Measurements from ENCODE around the gene CEMP1. TPM values are rescaled to one million over a fixed set of nuclear protein-coding genes. Genes with fewer than 3 reads are reported as not detected.

Gene CEMP1
- total RNA-seq, 1 donor from 2014 or later, result not detected

DNA sequence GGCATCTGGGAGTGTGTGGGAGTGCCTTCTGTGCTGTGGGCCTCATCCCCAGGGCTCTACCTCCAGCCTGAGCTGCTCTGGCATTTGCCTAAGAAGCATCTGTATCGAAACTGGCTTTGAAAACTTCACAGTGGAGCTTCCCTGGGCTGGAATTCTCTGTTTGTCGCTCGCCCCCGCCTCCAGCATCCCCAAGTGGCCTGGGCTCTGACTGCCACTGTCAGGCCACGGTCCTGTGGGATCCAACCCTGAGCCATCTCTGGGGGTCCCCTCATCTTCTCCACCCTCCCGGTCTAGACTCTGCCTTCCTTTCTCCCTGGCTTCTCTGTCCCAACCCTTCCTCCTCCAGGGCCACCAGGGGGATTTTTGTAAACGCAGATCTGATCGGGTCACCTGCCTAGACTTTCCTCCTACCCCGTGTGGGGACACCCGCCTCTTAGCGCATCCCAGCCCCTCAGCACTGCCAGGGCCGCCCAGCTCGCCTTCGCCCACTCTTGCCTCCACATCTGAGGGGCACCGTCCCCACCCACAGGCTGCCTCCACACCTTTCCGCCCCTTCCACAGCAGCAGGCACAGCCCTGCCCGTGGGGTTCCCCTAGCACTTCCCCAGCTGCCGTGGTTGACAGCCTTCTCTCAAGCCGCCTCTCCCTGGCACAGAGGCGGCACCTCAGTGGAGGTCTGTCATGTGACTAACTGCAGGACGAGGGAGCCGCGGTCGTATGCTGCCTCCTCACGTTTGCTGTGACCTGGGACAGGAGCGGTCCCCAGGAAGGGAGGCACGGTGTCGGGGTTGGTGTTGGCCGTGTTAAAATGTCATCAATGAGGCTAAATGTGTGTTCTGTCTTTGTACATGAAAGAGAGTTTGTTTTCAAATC, 44.3 kb downstream of the CEMP1 start:
- no peak for DNase-seq (ENCODE audit: low read depth in 2 of 2)

DNA sequence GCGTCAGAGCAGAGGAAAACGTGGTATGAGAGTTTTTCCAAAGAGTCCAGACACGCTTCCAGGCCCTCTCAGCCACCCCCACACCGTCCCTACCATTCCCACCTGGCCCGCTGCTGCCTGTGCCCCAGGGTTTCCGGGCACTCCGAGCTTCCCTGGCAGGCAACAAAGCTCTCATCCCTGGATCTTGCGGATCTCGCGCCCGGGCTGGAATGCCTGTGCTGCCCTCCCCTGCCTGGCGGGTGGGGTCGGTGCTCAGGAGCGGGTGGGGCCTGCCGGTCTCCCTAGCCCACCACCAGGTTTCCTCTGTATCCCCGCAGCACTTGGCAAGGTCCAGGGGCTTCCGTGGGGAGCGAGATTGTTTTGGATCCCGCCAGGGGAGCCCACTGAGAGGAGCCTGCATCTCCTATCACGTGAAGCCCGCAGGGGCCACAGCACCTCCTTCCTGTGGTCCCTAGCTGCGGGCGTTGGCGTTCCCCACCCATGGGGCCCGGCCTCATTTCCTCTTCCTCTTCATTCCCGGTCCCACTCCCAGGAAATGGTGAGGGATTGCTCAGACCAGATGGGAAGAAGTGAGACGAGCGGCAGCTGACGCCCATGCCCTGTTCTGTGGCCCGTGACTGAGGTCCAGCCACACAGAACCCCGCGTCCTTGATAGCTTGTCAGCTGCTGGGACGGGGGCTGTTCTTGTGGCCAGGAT, 45.2 kb downstream of the CEMP1 start:
- DNase-seq (ENCODE audit: low read depth in 2 of 2), result no peak

DNA sequence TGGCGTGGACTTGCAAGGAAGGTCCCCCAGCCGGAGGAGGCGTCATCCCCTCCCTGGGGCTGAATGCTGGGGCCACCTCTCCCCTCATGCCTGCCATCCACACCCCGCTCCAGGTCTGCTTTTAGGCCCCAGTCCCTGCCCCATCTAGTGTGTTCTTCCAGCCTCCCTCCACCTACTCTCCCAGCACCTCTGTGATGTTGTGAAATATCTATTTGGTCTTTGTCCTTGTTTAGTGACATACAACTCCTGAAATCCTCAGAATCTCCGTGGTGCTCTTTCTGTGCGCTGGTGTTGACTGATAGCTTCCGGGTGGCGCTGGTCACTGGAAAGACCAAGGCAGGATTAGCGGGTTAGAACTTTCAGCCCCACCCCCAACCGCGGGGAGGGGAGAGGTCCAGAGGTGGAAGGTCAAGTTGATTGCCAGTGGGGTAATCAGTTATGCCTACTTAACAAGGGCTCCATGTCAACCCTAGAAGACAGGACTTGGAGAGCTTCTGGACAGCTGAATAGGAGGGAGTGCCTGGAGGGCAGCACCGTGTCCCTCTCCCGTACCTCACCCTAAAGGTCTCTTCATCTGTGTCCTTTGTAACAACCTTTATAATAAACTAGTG, 46.2 kb downstream of the CEMP1 start:
- no peak for DNase-seq (ENCODE audit: low read depth in 2 of 2)

DNA sequence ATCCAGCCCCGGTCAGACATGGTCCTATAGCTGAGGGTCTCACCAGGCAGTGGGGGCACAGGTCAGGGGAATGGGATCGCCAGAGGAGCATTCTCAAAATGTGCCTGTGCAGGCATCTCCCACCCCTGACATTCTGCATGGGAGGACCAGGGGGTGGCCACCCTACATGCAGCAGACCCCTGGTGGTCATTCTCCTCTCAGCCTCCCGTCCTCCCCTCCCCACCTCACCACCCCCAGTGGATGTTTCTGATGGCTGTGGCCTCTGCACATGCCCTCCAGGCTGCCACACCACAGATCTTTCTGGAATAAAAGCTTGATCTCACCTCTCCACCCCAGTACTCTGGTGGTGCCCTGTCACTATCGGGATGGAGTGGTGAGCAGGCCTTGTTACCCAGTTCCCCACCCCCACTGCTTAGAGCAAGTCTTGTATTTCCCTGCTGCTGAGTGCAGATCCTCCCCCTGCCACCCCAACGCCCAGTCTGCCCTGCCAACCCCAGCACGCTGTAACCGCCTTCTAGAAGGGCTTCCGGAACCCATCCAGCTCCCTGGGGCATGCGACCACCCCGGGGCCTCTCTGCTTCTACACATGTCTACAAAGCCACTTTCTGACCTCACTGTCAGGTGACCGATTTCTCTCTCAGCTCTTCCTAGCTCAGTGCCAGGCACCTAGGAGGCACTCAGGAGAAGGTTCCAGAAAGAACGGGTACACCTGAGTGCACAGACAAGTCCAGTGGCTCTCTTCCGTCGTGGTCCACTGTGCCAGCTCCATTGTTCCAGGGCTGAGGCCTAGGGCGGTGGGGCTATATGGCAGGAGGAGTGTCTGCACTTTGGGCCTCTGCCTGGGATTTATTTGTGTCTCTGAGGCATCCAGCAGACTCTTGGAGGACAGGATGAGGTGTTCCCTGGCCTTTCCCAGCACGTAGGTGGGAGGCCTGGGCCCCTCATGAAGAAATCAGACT, 47.0 kb downstream of the CEMP1 start:
- DNase-seq (ENCODE audit: low read depth in 2 of 2), result no peak

DNA sequence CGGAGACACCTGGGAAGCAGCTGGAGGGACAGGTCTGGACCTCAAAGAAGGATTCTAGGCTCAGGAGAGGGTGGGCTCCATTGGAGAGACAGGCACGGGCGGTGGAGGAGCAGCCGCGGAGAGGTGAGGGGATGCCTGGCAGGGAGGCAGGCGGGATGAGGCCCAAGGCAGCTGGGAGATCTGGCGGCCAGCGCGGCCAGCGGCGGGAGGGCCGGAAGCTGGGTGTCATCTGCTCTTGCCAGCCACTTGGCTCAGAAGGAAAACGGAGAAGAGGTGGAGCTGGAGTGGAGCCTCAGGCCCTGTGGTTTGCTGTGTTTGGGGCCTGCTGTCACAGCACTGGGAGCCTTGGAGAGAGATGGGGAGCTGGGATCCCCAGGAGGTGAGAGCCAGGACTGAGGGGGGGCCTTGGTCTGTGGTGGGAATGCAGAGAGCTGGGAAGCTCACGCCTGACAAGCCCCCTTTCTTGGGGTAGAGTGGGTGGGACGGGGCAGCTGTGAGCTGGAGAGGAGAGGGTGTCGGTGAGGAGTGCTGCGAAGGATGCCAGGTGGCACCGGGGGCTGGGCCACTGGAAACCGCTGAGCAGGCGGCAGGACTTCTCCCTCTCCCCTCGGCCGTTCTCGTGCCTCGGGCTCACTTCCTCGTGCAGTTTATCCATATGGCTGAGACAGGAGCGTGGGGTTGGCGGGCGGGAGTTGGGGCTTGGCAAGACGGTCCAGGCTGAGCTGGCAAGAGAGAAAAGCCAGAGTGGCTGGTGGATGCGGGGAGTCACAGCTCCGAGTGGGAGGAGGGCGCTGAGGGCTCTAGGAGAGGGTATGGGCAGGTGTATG, 48.3 kb downstream of the CEMP1 start:
- peak in 1 of 2 donors; percentile 13 for DNase-seq (ENCODE audit: low read depth in 2 of 2)

DNA sequence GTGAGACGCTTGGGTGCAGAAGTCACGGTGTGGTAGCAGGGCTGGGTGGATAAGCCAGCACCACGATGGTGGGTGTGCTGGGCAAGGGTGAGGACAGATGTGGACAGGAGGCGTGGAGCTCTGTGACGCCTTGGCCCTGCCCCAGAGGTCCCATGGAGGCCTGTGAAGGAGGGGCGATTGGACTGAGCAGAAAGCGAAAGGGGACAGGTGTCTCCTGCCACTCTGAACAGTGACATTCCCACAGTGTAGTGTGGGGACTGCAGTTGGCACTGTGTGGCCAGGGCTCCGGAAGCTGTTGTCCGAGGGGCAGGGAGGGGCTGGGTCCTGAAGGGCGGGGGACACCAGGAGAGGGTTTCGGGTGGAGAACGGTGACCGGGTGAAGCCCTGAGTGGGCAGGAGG, 49.0 kb downstream of the CEMP1 start:
- no peak for DNase-seq (ENCODE audit: low read depth in 2 of 2)

DNA sequence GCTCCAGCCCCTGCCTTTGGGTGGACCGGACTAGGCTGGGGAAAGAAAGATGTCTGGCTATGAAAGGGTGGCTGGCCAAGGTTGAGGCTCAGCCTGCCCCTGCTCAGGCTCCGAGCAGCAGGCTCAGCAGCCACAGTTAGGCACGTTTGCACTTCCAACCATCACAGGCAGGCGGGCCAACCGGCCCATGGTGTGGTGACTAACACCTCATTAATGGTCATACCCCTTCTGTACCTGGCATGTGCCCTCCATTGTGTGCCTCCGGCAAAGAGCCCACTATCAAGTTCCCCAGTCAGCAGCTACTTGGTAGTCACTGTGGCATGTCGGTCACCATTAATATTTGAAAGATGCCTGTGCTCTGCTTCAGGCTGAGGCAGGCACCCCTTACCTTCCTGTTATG, 49.5 kb downstream of the CEMP1 start:
- no peak for DNase-seq (ENCODE audit: low read depth in 2 of 2)

DNA sequence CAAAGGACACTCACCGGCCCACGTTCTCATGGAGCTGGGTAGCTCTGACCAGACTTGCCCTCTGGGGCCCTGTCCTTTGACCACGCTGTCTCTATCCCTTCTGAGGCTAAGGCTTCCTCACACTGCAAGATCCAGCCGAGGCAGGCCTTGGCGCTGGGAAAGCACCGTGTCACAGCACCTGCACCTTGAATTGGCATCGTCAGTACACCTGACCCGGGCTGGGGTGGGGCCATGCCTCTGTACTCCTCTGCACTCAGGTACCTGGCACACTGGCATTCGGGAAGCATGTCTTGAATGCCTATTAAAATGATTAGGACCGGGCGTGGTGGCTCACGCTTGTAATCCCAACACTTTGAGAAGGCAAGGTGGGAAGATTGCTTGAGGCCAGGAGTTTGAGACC, 50.3 kb downstream of the CEMP1 start:
- DNase-seq (ENCODE audit: low read depth in 2 of 2), result no peak

Other genes with a start within 250 kb of the CEMP1 start
- 21.4 and 30.3 TPM in 2 replicates for gene ABCA3, start 190.7 kb downstream of the CEMP1 start, total RNA-seq
- 16.4 and 26.7 TPM in 2 replicates for gene CCNF, start 102.0 kb downstream of the CEMP1 start, total RNA-seq
- gene TEDC2, start 71.3 kb downstream of the CEMP1 start, total RNA-seq, result 3.7 and 3.8 TPM in 2 replicates
- under 0.01 and 0.13 TPM in 2 replicates for gene NTN3, start 60.1 kb downstream of the CEMP1 start, total RNA-seq
- gene TBC1D24, start 56.3 kb downstream of the CEMP1 start, total RNA-seq, result 7.3 and 10.0 TPM in 2 replicates
- 5.5 and 16.6 TPM in 2 replicates for gene ATP6V0C, start 17.5 kb downstream of the CEMP1 start, total RNA-seq
- gene AMDHD2, start 11.0 kb downstream of the CEMP1 start, total RNA-seq, result 30.0 and 59.0 TPM in 2 replicates
- gene PDPK1, start 6.6 kb upstream of the CEMP1 start, total RNA-seq, result 12.8 and 17.1 TPM in 2 replicates
- gene KCTD5, start 151.1 kb upstream of the CEMP1 start, total RNA-seq, result 14.4 and 19.3 TPM in 2 replicates
- gene PRSS27, start 188.8 kb upstream of the CEMP1 start, total RNA-seq, result 0.13 and 0.25 TPM in 2 replicates
- 23.0 and 48.4 TPM in 2 replicates for gene SRRM2, start 221.2 kb upstream of the CEMP1 start, total RNA-seq
- gene ELOB, start 245.9 kb upstream of the CEMP1 start, total RNA-seq, result 224 and 321 TPM in 2 replicates

All from dermis microvascular lymphatic vessel endothelial cell (primary cell).